Endodermal cell (in vitro differentiated cells): ENCODE measurements around the gene DNAH2. TPM values are rescaled to one million over a fixed set of nuclear protein-coding genes. Genes with fewer than 3 reads are reported as not detected.

Source experiments
- DNase-seq: peaks from one replicate; pipeline ENCODE4 v3.0.0-alpha.2; 2017
- H3K27ac ChIP-seq: 2 replicates; pipeline ENCODE4 v1.5.1; 2013; ENCODE audit warnings: mild to moderate bottlenecking, low read depth, low read length, moderate library complexity
- H3K27me3 ChIP-seq: 2 replicates; pipeline ENCODE4 v1.6.1; 2013; ENCODE audit warnings: mild to moderate bottlenecking, low read length, moderate library complexity; ENCODE audit not compliant: insufficient read depth, control insufficient read depth, poor library complexity, severe bottlenecking
- H3K36me3 ChIP-seq: 2 replicates; pipeline ENCODE4 v1.7.0; 2013; ENCODE audit warnings: mild to moderate bottlenecking, low read length, moderate library complexity; ENCODE audit not compliant: control insufficient read depth, insufficient read depth
- H3K4me1 ChIP-seq: one replicate; pipeline ENCODE4 v1.7.0; 2013; ENCODE audit warnings: low read length; ENCODE audit not compliant: control insufficient read depth, insufficient read depth
- H3K4me3 ChIP-seq: 2 replicates; pipeline ENCODE4 v1.5.1; 2013; ENCODE audit warnings: mild to moderate bottlenecking, low read length, moderate library complexity
- H3K9ac ChIP-seq: 2 replicates; pipeline ENCODE4 v1.6.1; 2013; ENCODE audit warnings: mild to moderate bottlenecking, low read length, moderate library complexity; ENCODE audit not compliant: poor library complexity, severe bottlenecking; ENCODE audit errors: extremely low read depth
- H3K9me3 ChIP-seq: 2 replicates; pipeline ENCODE4 v1.6.1; 2013; ENCODE audit warnings: mild to moderate bottlenecking, low read length, moderate library complexity; ENCODE audit not compliant: control insufficient read depth
- H3K27ac Mint-ChIP-seq: 2 replicates; pipeline ENCODE4 v1.8.0; 2020; ENCODE audit warnings: mixed read lengths
- H3K27me3 Mint-ChIP-seq: 2 replicates; pipeline ENCODE4 v1.8.0; 2021; ENCODE audit warnings: mild to moderate bottlenecking, mixed read lengths; ENCODE audit not compliant: insufficient read depth
- H3K36me3 Mint-ChIP-seq: 2 replicates; pipeline ENCODE4 v1.8.0; 2020; ENCODE audit warnings: low read depth, mixed read lengths
- H3K4me1 Mint-ChIP-seq: 2 replicates; pipeline ENCODE4 v1.8.0; 2020; ENCODE audit warnings: mixed read lengths
- H3K4me3 Mint-ChIP-seq: 2 replicates; pipeline ENCODE4 v1.8.0; 2020; ENCODE audit warnings: mild to moderate bottlenecking, moderate library complexity, mixed read lengths
- H3K9me3 Mint-ChIP-seq: 2 replicates; pipeline ENCODE4 v1.8.0; 2020; ENCODE audit warnings: mild to moderate bottlenecking, mixed read lengths
- WGBS, 2 experiments: methylation state at CpG; one replicate each; pipeline versions ENCODE4 v1.1.5 to v1.1.7; 2013; ENCODE audit warnings: missing lambda C conversion rate in 2 of 2, mixed read lengths in 1 of 2; ENCODE audit not compliant: insufficient coverage in 1 of 2, insufficient read length in 1 of 2; 5-methylcytosine and 5-hydroxymethylcytosine counted together
- total RNA-seq, 2 donors: library from RNA; stranded (reverse); fragmentation: NEBNext Ultra II Directional in 1 of 2; extraction: Animal tissue kit (Norgen Biotek cat#: 25700) in 1 of 2; gene quantifications; 2 replicates in 1 of 2; 3 replicates in 1 of 2; pipeline ENCODE4 v1.2.1, GENCODE V29; 2021
- TF ChIP-seq, protein P1 (sequence below): fragments of 200-600 bp; sonication (generic); conservative IDR thresholded peaks from 2 replicates; pipeline ENCODE4 v1.5.0; 2021; ENCODE audit warnings: antibody characterized with exemption, mild to moderate bottlenecking

DNAH2 gene
- total RNA-seq, 2 donors from 2014 or later, result 0.42 to 0.69 TPM

DNA sequence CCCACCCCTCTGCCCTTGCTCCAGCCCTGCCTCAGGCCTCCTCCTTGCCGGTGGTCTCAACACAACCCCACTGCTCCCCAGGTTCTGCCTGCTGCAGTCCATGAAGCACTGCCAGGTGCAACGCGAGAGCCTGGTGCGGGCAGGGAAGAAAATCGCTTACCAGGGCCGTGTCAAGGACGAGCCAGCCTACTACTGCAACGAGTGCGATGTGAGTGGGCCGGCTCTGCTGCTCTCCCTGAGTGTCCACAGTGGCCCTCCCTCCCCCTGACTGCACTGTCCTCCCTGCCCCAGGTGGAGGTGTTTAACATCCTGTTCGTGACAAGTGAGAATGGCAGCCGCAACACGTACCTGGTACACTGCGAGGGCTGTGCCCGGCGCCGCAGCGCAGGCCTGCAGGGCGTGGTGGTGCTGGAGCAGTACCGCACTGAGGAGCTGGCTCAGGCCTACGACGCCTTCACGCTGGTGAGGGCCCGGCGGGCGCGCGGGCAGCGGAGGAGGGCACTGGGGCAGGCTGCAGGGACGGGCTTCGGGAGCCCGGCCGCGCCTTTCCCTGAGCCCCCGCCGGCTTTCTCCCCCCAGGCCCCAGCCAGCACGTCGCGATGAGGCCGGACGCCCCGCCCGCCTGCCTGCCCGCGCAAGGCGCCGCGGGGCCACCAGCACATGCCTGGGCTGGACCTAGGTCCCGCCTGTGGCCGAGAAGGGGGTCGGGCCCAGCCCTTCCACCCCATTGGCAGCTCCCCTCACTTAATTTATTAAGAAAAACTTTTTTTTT lies 135.6 kb downstream of the DNAH2 start:
- Mint-ChIP-seq H3K4me3 (no peak overlapping the region), H3K27me3 (peaks cover 36% of the 10 kb centered on the region)
- H3K4me1 ChIP-seq, result no peaks in the 10 kb centered on the region

DNA sequence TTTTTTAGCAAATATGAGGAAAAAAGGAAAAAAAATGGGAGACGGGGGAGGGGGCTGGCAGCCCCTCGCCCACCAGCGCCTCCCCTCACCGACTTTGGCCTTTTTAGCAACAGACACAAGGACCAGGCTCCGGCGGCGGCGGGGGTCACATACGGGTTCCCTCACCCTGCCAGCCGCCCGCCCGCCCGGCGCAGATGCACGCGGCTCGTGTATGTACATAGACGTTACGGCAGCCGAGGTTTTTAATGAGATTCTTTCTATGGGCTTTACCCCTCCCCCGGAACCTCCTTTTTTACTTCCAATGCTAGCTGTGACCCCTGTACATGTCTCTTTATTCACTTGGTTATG lies 136.1 kb downstream of the DNAH2 start:
- H3K9ac ChIP-seq, result no peak overlapping the region
- peaks cover 14% of the 10 kb centered on the region for H3K4me1 Mint-ChIP-seq
- H3K27ac ChIP-seq, result no peak overlapping the region
- 65 to 80% methylated on average over 17 to 21 of the region's 21 CpGs for WGBS, 2 experiments
- DNase-seq, result peak; percentile 81
- TF ChIP-seq, protein P1, sequence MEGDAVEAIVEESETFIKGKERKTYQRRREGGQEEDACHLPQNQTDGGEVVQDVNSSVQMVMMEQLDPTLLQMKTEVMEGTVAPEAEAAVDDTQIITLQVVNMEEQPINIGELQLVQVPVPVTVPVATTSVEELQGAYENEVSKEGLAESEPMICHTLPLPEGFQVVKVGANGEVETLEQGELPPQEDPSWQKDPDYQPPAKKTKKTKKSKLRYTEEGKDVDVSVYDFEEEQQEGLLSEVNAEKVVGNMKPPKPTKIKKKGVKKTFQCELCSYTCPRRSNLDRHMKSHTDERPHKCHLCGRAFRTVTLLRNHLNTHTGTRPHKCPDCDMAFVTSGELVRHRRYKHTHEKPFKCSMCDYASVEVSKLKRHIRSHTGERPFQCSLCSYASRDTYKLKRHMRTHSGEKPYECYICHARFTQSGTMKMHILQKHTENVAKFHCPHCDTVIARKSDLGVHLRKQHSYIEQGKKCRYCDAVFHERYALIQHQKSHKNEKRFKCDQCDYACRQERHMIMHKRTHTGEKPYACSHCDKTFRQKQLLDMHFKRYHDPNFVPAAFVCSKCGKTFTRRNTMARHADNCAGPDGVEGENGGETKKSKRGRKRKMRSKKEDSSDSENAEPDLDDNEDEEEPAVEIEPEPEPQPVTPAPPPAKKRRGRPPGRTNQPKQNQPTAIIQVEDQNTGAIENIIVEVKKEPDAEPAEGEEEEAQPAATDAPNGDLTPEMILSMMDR, result no peak
- no peaks in the 10 kb centered on the region for H3K27me3 ChIP-seq
- H3K36me3 ChIP-seq, result peaks cover 41% of the 10 kb centered on the region
- no peaks in the 10 kb centered on the region for H3K9me3 ChIP-seq
- no peak overlapping the region for H3K27ac Mint-ChIP-seq
- no peaks in the 10 kb centered on the region for H3K4me1 ChIP-seq
- peaks cover 40% of the 10 kb centered on the region for H3K36me3 Mint-ChIP-seq
- no peak overlapping the region for H3K4me3 Mint-ChIP-seq
- H3K27me3 Mint-ChIP-seq, result peaks cover 36% of the 10 kb centered on the region
- H3K9me3 Mint-ChIP-seq, result no peaks in the 10 kb centered on the region
- no peak overlapping the region for H3K4me3 ChIP-seq

More for the DNA sequence above, 135.6 kb downstream of the DNAH2 start:
- peaks cover 40% of the 10 kb centered on the region for H3K36me3 Mint-ChIP-seq
- H3K9me3 Mint-ChIP-seq, result no peaks in the 10 kb centered on the region
- H3K9ac ChIP-seq, result no peak overlapping the region
- H3K9me3 ChIP-seq, result no peaks in the 10 kb centered on the region
- H3K27ac Mint-ChIP-seq, result no peak overlapping the region
- no peak overlapping the region for H3K27ac ChIP-seq
- DNase-seq, result peak; percentile 81
- H3K4me1 Mint-ChIP-seq, result peaks cover 14% of the 10 kb centered on the region
- TF ChIP-seq, protein P1, result no peak
- peaks cover 41% of the 10 kb centered on the region for H3K36me3 ChIP-seq
- WGBS, 2 experiments, result 85 to 89% methylated on average over 23 to 49 of the region's 51 CpGs
- H3K4me3 ChIP-seq, result no peak overlapping the region
- H3K27me3 ChIP-seq, result no peaks in the 10 kb centered on the region

GRCh38 chr17:7854078-7854777 lies 136.7 kb downstream of the DNAH2 start:
- Histone ChIP-seq H3K4me1 (no peaks in the 10 kb centered on the region), H3K4me3 (peak overlapping the region; percentile 93), H3K9ac (peak overlapping the region; percentile 52), H3K9me3 (no peaks in the 10 kb centered on the region), H3K36me3 (peaks cover 42% of the 10 kb centered on the region), H3K27ac (no peak overlapping the region), H3K27me3 (no peaks in the 10 kb centered on the region)
- Mint-ChIP-seq H3K36me3 (peaks cover 42% of the 10 kb centered on the region), H3K4me1 (peaks cover 14% of the 10 kb centered on the region), H3K4me3 (no peak overlapping the region), H3K27ac (peak overlapping the region; percentile 81), H3K9me3 (no peaks in the 10 kb centered on the region), H3K27me3 (peaks cover 36% of the 10 kb centered on the region)
- WGBS, 2 experiments, result 63% methylated on average over 24 of the region's 31 CpGs; no CpG with 5 or more reads in 1 of the 2 experiments
- TF ChIP-seq, protein P1, result no peak
- DNase-seq, result peak; percentile 68
